ENCODE data around the gene LIN54. TPM values are rescaled to one million over a fixed set of nuclear protein-coding genes. Genes with fewer than 3 reads are reported as not detected.

The LIN54 gene
- total and polyA plus RNA-seq, 2 of the 13 experiments (the other 11 are each of a cell fraction or from before 2014, with no cell fraction given): 25.2 to 32.9 TPM

DNA sequence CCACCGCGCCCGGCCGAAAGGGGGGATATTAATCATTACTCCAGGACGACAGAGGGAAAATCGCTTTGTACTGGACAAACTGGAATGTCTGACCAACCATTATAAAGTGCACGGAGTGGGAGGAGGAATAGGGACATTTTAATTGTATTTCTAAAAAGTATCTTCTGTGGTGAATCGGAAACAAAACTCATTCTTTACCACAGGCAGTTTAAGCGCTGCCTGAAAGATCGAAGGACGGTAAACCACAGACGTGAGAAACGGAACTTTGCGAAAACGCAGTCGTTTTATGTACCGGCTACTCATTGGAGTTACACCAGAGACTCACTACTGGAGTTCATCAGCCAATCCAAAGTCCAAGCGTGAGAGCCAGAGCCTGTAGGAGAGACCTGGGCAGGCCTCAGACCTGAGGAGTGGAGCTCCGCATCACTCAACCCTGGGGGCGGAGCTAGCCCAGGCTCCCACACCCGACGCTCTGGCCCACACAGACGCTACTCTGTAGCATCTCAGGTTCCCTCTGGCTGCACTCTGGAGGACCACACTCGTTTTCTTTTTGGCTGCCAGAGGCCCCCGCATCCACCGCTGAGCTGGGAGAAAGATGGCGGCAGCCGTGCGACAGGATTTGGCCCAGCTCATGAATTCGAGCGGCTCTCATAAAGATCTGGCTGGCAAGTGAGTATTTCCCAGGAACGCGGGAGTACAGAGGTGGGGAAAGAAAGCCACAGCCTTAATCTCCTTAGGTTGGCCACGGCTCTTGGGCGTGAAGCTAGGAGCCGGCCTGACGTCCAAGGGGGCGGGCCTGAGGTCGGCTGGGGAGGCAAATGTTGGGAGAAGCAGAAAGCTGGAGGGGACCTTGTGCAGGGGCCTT is 24.2 kb upstream of the LIN54 start, which contains the start of gene COPS4 (continued):
- peak; percentile 6 for TF ChIP-seq ZNF781 (CRISPR knock-in tag; IDR thresholded peaks at IDR 0.05; ENCODE audit: borderline replicate concordance, not compliant biosample characterization)
- TF ChIP-seq ZHX2 (IDR thresholded peaks at IDR 0.05; ENCODE audit: low read depth): 0 out of 2 replicates have a peak, but pooled peaks have one; percentile 60
- no peak; the same call in 1 of the 2 replicates for TF ChIP-seq ZHX2 (CRISPR knock-in tag; IDR thresholded peaks at IDR 0.05; ENCODE audit: borderline replicate concordance)
- peak; percentile 60 to 93; a peak in 3 of 4 replicates for TF ChIP-seq POLR2A (IDR thresholded peaks at IDR 0.05; ENCODE audit: insufficient read depth in 1 of 2, low read depth in 2 of 2, low read length in 2 of 2)
- TF ChIP-seq HMGXB4 (CRISPR knock-in tag; IDR thresholded peaks at IDR 0.05; ENCODE audit: borderline replicate concordance in 1 of 2, low read depth in 1 of 2): peak; percentile 90 to 95; a peak in 3 of 4 replicates
- peak; percentile 97 for TF ChIP-seq RFXAP (CRISPR knock-in tag; IDR thresholded peaks at IDR 0.05; ENCODE audit: borderline replicate concordance)
- TF ChIP-seq DRAP1 (CRISPR knock-in tag; IDR thresholded peaks at IDR 0.05): peak; percentile 91
- TF ChIP-seq ZNF205 (CRISPR knock-in tag; IDR thresholded peaks at IDR 0.05): 0 out of 2 replicates have a peak, but pooled peaks have one; percentile 13
- TF ChIP-seq NFKB2 (CRISPR knock-in tag; IDR thresholded peaks at IDR 0.05; ENCODE audit: borderline replicate concordance): 0 out of 2 replicates have a peak, but pooled peaks have one; percentile 56
- peak; percentile 86 for TF ChIP-seq SALL1 (CRISPR knock-in tag; IDR thresholded peaks at IDR 0.05)
- TF ChIP-seq TMF1 (CRISPR knock-in tag; IDR thresholded peaks at IDR 0.05; ENCODE audit: low read depth): 0 out of 2 replicates have a peak, but pooled peaks have one; percentile 49
- peak; percentile 52; the same call in 1 of the 2 replicates for TF ChIP-seq ARNT2 (CRISPR knock-in tag; IDR thresholded peaks at IDR 0.05; ENCODE audit: low read depth)
- no peak for TF ChIP-seq FOXA1 (IDR thresholded peaks at IDR 0.05)
- 0 out of 2 replicates have a peak, but pooled peaks have one; percentile 19 for TF ChIP-seq FOXA1 (CRISPR knock-in tag; IDR thresholded peaks at IDR 0.05)
- peak; percentile 95; the same call in 1 of the 2 replicates for TF ChIP-seq ZNF556 (CRISPR knock-in tag; IDR thresholded peaks at IDR 0.05; ENCODE audit: borderline replicate concordance)
- TF ChIP-seq MIXL1 (CRISPR knock-in tag; IDR thresholded peaks at IDR 0.05): peak; percentile 87
- no peak for TF ChIP-seq SRSF9 (IDR thresholded peaks at IDR 0.05; ENCODE audit: borderline replicate concordance, insufficient read depth, low read depth, low read length, poor library complexity, severe bottlenecking)
- no peak; the same call in none of the 2 replicates for TF ChIP-seq CBX5 (CRISPR knock-in tag; IDR thresholded peaks at IDR 0.05; ENCODE audit: borderline replicate concordance)
- TF ChIP-seq ZBTB8A (CRISPR knock-in tag; IDR thresholded peaks at IDR 0.05; ENCODE audit: borderline replicate concordance, low read depth): peak; percentile 76; the same call in 1 of the 2 replicates
- TF ChIP-seq CREB1 (IDR thresholded peaks at IDR 0.05): peak; percentile 65
- TF ChIP-seq CREB1 (CRISPR knock-in tag; IDR thresholded peaks at IDR 0.05): peak; percentile 91
